GM18861 (cell line): Measurements from ENCODE around the gene CYP26B1.

ENCODE experiments used
- ATAC-seq: cut with Tn5 transposase; IDR thresholded peaks from one replicate; pipeline ENCODE4 v1.9.1; 2021; ENCODE audit not compliant: unreplicated experiment

The CYP26B1 gene

DNA sequence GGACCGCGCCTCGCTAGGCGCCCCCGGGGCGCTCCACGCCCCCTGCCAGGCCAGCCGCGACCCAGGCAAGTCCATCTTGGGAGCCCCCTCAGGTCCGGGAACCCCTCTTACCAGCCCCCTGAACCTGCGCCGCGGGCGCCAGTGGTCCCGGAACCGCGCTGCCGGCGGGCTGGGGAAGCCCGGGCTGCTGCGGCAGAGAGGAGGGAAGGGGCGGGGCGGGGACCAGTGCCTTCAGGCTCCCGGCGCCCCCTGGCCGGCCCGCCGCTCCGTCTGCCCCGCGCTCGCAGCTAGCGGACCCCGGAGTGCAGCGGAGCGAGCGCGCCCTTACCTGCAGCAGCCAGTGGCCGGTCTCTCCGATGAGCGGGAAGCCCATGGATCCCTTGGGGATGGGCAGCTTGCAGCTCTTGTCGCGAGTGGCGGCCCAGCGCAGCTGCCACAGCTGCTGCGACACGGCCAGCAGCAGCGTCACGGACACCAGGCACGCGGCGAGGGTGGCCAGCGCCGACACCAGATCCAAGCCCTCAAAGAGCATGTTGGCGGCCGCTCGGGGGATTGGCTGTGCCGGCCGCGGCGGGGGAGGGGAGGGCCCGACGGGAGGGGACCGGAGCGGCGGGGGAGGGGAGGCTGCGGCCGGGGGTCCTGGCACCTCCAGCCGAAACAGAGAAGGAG is at the start of gene CYP26B1:
Gene CYP26B1, minus strand, starts transcription at position 560 of the 669 bp plus-strand sequence. Its CDS starts 28 bp downstream, at position 532.
- no peak for ATAC-seq

- ATAC-seq = no peak
These were observed 46.1 kb upstream of the CYP26B1 start for GRCh38 chr2:72193723-72194122.

DNA sequence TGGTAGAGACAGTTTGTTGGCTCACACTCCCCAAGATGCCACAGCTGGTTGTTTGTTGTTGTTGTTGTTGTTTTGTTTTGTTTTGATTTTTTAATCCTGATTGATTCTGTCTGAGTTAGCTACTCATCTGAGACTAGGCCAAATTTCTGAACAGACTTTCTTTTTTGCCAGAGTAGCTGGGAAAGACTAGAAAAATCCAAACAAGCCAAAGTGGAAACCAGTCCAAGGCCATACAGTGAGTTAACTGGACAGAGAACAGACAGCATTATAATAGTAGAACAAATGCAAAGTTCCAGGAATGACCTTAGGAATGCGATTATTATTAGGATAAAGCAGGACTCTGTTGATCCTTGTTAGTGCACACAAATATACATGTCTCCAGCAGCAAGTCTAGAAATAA is 43.8 kb upstream of the CYP26B1 start:
- ATAC-seq = no peak

- no peak for ATAC-seq
These were observed 37.5 kb upstream of the CYP26B1 start for GRCh38 chr2:72185206-72185605.

DNA sequence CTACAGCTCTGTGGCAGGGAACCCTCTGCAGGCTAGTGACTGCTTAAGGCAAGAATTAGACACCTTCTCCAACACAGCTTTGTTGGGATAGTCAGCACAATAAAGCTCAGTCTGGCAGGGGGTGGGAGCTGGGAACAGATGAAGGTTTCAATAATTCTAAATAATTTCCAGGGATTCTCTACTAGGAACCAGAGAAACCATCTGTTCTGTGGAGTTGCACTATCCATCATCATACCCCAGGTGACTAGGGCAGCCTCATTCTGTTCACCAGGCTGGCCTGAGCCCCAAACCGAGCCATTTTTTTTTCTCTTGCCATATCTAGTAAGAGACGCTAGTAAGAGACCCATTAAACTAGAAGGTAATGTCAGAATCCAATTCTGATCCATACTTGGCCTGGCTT is 35.8 kb upstream of the CYP26B1 start:
- no peak for ATAC-seq

GRCh38 chr2:72183016-72183415 is 35.4 kb upstream of the CYP26B1 start:
- ATAC-seq = no peak

GRCh38 chr2:72182547-72182946 is 34.9 kb upstream of the CYP26B1 start:
- no peak for ATAC-seq

DNA sequence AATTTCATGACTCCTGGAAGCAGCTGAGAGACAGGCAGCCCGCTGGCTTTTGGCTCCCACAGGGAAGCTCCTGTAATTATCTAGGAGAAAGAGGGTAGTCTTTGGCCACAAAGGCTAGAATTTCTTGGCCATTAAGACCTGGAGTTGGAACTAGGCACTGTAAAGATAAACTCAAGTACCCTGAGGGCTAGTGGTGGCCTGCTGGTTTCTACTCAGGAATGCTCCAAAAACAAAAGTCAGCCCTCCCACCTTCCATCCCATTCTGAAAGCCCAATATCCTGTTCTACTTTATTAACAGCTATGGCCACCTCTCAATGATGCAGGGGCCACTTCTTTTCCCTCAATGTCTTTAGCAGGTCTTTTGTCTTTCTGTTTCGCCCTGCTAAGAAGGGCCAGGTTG is 34.0 kb upstream of the CYP26B1 start:
- ATAC-seq = no peak

GRCh38 chr2:72180351-72180750 is 32.7 kb upstream of the CYP26B1 start:
- no peak for ATAC-seq

DNA sequence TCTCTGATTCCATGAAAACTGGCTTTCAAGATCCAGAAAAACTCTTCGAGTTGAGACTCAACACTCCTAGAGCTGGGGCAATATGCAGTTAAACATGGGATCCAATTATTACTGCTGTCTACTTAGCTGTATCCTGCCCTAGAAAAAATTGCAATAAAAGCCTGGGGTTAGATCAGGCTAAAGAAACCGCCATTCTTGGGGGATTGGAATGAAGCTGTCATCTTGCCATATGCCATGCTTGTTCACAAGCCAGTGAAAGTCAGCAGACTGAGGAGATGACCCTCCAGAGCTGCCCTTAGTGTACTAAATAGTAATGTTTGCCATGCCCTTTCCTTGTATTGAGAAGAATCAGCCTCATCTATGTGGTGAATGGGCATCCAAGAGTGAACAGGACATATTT is 30.9 kb upstream of the CYP26B1 start:
- no peak for ATAC-seq

DNA sequence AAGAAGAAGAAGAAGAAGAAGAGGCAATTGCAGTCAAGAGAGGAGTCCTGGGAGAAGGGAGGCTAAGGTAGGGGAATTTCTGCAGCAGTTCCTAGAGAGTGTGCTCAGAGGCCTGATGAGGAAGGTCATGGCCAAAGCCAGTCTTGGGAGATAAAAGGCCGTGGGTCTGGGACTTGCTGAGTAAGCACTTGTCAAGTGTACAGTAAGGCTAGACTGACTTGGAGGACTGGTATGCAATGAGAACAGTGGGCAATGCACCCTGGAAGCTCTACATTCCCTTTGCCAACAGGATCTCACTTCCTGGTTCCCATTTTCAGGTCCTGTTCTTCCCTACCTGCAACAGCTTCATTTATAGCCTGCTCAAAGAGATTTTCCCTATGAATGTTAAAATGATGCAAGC is 28.6 kb upstream of the CYP26B1 start:
- no peak for ATAC-seq

DNA sequence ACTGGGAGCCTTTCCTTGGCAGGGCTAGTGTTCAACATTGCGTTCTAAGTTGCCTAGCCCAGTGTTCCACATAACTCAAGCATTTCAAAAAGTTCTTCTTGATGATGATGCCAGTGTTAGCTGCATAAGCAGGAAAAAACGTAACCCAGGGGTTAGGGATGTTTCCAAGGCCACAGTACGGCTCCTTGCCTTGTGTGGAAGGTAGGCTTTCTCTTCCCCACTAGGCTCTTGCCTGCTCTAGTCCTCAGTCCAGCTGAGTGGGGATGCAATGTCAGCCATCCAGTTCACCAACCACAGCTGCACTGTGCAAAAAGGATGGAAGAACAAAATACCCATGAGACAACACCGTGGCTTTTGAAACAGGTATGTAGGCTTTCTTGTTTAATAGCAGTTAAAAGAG is 28.0 kb upstream of the CYP26B1 start:
- no peak for ATAC-seq

- ATAC-seq = no peak
These were observed 26.1 kb upstream of the CYP26B1 start for GRCh38 chr2:72173640-72174321.

DNA sequence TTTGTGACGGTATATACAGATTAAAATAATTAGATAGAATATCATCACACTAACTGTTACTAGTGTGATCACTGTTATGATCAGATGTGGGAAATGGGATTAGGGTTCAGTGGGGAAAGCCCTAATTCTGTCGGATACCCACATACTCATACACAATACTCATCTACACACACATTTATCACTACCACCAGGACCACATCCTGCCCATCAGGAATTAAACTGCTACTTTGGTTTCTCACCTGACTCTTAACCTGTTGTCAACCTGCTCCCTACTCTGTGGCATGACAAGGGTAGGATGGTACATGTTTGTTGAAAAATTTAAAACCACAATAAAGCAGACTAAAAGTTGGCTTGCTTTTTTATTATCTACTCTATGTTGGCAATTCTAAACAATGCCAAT is 24.8 kb upstream of the CYP26B1 start:
- no peak for ATAC-seq

GRCh38 chr2:72166279-72166678 is 18.6 kb upstream of the CYP26B1 start:
- ATAC-seq = no peak

GRCh38 chr2:72165792-72166191 is 18.1 kb upstream of the CYP26B1 start:
- no peak for ATAC-seq

- ATAC-seq = no peak
These were observed 14.9 kb upstream of the CYP26B1 start for GRCh38 chr2:72162574-72162973.

- no peak for ATAC-seq
These were observed 11.7 kb upstream of the CYP26B1 start for GRCh38 chr2:72159211-72159993.

- no peak for ATAC-seq
These were observed 10.5 kb upstream of the CYP26B1 start for GRCh38 chr2:72157871-72158771.

DNA sequence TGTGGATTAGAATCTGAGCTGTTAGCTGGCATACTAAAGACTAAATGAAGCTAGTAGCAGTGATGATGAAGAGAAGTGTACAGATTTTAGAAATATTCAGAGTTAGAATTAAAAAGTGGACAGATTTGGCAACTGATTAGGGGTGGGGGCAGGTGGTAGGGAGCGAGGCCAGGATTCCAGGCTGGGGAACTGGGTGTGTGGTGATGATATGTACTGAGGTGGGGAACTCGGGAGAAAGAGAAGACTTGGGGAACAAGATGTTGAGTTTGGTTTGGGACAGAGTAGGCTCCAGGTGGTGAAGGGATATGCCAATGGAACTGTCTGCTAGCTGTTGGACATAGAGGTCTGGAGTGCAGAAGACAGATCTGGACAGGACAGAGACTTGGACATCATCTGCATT is 9.2 kb upstream of the CYP26B1 start:
- ATAC-seq = no peak

- ATAC-seq = no peak
These were observed 8.1 kb upstream of the CYP26B1 start for GRCh38 chr2:72155737-72156136.
